Measurements from ENCODE around the gene ASB1.

Gene ASB1

GRCh38 chr2:238446371-238446770 lies 19.6 kb downstream of the ASB1 start:
- DNase-seq = no peak

GRCh38 chr2:238448031-238448955 lies 21.6 kb downstream of the ASB1 start:
- no peak for DNase-seq

- DNase-seq = no peak
These were observed 22.5 kb downstream of the ASB1 start for GRCh38 chr2:238449241-238449640.

DNA sequence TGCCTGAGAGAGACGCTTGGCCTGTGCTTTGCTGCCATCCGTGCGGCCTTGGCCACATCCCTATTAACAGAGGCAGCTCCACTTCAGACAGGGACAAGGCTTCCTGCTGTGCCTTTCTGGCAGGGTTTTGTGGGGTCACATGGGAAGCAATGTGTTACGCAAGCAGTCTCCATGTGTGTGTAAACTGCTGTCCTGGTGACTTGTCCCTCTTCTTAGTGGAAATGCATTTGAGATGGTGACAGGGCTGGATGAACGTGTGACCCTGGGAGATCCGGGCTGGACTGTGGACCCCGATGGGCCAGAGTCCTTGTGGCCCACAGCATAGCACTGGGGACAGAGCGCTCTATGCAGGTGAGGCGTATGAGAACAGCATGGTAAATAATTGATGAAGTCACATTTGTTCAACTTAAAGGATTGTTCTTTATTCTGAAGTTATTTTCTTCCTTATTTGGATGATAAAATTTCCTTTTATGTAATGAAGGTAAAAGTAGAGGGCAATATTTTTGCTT lies 23.2 kb downstream of the ASB1 start:
- DNase-seq = no peak

GRCh38 chr2:238450440-238450861 lies 23.7 kb downstream of the ASB1 start:
- DNase-seq = no peak

- DNase-seq = no peak
These were observed 27.1 kb downstream of the ASB1 start for GRCh38 chr2:238453842-238454241.

- no peak for DNase-seq
These were observed 29.7 kb downstream of the ASB1 start for GRCh38 chr2:238456449-238456848.

- no peak for DNase-seq
These were observed 30.5 kb downstream of the ASB1 start for GRCh38 chr2:238456970-238457926.

GRCh38 chr2:238457927-238458324 lies 31.2 kb downstream of the ASB1 start:
- no peak for DNase-seq

DNA sequence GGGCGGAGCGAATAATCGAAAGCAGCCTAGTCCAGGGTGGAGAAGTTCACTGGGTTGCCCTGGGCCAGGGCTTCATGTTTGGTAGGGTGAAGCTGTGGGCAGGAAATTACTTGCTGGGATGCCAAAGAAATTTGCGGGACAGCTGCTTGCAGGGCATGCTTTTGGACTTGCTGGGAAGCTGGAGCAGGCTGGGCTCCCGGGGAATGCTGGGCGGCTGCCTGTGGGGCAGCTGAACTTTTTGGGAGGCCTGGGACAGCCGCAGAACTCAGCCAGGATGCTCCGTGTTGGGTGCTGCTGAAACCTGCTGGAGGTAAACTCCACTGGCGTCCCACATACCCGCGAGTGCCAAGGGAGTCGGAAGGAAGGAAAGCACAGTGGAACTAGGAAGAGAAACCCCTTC lies 31.9 kb downstream of the ASB1 start:
- DNase-seq = no peak

DNA sequence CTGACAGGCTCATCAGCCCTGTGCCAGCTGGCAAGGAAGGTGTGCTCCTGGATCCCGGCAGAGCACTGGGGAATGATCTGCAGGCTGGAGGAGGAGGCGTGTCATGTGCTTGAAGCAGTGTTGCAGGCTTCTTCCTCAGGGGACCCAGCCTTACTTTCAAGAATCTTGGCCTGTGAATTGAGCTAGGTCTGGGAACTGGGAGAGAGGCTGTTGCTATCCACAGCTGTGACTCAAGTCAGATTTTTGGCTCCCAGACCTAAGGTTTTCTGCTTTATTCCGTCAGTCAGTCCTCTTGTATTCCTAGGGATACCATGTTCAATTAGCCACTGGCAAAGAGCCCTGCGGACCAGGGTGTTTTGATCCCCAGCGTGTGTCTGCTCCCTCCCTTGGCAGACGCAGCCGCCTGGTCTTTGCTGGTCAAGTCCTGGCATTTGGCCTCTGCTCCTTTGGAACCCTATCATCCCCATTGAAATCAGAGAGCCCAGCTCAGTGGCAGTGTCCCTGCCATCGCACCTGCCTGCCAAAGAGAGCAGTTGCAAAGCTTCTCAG lies 32.4 kb downstream of the ASB1 start:
- DNase-seq = peak; percentile 2

- no peak for DNase-seq
These were observed 34.3 kb downstream of the ASB1 start for GRCh38 chr2:238461051-238461450.

DNA sequence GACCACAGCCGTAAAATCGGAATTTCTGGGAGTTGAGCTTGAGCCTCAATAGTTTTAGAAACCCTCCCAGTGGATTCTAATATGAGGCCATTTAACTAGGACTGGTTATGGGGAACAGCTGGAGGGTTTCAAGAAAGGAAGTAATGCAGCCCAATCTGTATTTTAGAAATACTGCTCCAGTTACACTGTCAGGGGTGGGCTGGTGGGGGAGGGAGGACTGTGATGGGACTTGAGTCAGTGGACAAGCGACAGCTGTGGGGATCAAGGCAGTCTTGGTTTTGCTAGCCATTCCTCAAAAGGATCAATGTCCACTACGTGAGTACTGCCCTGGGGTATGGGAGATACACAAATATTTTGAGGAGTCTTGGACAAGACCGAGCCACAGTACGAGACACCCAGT lies 34.8 kb downstream of the ASB1 start:
- DNase-seq = no peak

DNA sequence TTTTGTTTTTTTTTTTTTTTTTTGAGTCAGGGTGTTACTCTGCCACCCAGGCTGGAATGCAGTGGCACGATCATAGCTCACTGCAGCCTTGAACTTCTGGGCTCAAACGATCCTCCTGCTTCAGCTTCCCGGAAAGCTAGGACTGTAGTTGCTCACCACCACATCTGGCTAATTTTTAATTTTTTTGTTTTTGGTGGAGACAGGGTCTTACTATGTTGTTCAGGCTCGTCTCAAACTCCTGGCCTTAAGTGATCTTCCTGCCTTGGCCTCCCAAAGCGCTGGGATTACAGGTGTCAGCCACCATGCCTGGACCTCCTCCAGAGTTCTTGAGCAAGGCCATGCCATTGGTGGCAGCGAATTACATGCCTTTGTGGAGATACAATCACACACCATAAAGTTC lies 35.2 kb downstream of the ASB1 start:
- DNase-seq = no peak

GRCh38 chr2:238462782-238463396 lies 36.2 kb downstream of the ASB1 start:
- no peak for DNase-seq

- DNase-seq = no peak
These were observed 37.7 kb downstream of the ASB1 start for GRCh38 chr2:238464389-238464788.

- DNase-seq = no peak
These were observed 38.9 kb downstream of the ASB1 start for GRCh38 chr2:238465487-238466242.

- peak; percentile 93 for DNase-seq
These were observed 39.6 kb downstream of the ASB1 start for GRCh38 chr2:238466243-238466756.

DNA sequence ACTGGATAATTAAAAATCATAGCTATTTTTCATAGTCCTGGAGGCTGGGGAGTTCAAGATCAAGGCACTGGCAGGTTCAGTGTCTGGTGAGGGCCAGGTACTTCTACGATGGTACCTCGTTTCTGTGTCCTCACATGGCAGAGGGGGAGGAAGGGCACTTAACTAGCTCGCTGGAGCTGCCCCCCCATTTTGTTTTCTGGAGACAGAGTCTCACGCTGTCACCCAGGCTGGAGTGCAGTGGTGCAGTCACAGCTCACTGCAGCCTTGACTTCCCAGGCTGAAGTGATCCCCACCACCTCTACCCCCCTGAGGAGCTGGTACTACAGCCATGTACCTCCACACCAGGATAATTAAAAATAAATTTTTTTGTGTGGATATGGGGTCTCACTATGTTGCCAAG lies 40.3 kb downstream of the ASB1 start:
- DNase-seq = no peak

DNA sequence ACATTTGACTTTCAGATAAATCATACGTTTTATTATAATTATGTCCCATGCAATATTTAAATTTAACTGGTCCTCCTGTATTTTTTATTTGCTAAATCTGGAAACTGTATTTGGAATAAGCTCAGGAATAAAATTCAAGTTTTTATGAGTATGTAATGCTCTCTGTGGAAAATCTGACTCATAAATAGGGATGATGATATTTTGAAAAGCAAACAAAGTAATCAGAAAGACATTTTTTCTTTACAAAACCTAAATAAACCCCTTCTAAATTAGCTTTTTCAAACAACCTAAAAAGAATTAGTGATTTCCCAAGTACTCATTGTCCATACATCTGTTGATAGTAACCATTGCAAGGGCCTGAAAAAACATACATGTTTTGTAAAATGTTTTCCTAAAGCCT lies 41.1 kb downstream of the ASB1 start:
- no peak for DNase-seq

DNA sequence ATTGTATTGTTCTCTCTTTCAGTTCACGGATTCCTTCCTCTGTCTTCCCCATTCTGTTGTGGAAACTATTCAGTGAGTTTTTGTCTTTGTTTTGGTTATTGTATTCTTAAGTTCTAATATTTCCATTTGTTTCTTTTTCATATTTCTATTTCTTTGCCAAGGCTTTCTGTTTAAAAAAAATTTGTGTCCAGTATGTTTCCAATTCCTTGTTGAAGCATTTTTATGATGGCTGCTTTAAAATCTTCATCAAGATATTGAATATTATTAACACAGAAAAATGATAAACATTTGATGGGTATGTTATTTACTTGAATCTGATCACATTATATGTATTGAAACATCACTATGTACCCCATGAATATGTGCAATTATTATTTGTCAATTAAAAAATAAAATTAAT lies 42.4 kb downstream of the ASB1 start:
- DNase-seq = no peak

DNA sequence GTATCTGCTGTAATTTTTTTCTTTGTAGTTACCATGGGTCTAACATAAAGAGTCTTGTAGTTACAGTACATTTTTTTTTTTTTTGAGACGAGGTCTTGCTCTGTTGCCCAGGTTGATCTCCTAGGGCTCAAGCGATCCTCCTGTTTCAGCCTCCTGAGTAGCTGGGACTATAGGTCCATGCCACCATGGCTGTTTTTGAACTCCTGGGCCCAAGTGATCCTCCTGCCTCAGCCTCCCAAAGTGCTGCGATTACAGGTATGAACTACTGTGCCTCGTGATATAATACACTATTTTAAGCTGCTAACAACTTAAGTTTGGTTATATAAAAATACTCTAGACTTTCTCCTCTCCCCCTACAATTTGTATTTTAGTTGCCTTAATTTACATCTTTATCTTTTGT lies 46.3 kb downstream of the ASB1 start:
- no peak for DNase-seq
